GM21447 (cell line): ENCODE data around the gene FASN.

Experiments
- ATAC-seq: cut with Tn5 transposase; IDR thresholded peaks from one replicate; pipeline ENCODE4 v1.9.1; 2021; ENCODE audit not compliant: unreplicated experiment

FASN gene

DNA sequence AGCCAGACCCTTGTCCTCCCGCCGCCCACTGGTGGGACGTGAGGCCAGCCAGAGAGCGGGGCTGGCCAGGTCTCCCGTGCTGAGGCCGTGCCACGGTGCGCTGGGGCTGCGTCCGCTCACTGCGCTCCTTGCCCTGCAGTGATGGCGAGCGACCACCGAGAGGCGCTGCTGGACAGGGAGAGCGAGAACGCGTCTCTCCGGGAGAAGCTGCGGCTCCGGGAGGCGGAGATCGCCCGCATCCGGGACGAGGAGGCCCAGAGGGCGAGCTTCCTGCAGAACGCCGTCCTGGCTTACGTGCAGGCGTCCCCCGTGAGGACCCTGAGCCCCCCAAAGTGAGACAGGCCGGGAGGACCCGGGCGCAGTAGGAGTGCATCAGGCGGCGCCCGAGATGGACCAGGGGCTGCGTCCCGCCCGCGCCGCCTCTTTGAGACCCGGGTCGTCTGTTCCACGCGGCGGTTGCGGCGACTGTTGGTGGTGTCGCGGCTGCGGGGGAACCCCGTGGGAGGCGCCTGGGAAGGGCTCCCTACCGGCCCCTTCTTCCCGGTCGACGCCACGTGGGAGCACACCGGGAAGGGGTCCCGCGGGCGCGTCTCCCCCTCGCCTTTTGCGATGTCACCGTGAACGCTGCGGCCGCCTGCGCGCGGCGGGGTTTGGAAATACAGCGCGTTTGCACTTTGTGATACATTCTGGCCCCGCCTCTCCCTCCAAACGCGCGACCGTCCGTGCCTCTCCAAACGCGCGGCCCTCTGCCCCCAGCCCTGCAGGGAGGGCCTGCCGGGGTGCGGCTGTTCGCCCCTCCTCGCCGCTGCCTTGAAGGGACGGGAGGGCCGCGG lies 67.3 kb downstream of the FASN start:
- peak; percentile 49 for ATAC-seq

DNA sequence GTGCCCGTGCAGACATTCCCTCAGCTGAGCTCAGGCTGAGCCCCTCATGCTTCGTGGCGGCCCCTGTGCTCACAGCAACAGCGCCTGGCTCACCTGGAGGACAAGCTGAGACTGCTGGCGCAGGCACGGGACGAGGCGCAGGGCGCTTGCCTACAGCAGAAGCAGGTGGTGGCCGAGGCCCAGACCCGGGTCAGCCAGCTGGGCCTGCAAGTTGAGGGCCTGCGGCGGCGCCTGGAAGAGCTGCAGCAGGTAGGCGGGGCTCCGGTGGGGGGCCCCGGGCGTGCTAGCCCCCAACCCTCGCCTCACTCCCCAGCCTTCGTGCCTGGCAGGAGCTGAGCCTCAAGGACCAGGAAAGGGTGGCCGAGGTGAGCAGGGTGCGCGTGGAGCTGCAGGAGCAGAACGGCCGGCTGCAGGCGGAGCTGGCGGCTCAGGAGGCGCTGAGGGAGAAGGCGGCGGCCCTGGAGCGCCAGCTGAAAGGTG lies 68.0 kb downstream of the FASN start:
- ATAC-seq, result no peak

DNA sequence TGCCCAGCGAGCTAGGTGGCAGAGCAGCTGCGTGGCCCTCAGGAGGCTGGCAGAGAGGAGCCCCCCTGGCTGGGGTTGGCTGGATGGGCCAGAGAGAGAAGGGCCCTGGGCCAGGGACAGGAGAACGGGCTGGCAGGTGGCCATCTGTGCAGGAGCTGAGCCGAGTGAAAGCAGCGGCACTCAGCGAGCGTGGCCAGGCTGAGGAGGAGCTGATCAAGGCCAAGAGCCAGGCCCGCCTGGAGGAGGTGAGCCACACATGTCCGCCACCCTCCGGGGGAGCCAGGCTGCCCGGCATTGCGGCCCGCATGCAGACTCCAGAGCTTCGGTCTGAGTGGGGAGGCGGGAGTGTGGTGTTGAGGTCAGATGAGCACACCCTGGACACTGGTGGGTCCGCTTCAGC lies 68.6 kb downstream of the FASN start:
- ATAC-seq, result no peak

DNA sequence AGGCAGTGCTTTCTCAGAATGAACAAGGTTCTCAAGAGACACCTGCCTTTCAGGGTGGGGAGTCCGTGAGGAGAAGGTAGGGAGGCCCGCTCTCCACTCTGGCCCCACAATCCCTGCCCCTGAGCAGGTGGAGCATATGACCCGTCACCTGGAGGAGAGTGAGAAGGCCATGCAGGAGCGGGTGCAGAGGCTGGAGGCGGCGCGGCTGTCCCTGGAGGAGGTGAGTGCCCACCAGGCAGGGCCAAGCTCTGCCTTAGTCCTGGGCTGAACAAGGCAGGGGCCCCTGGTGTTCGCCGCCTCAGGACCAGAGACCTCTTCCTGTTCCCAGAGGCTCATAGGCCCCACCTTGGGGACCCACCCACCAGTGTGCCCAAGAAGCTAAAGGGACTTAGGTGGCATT lies 69.1 kb downstream of the FASN start:
- no peak for ATAC-seq
